Stomach (tissue), 4 donors: ENCODE results near the gene FICD.
"Not testable (repeated sequence)": the region's sequence is repeated elsewhere in the genome, so short reads cannot be mapped to it uniquely, and the experiment has no call there.

Source experiments
- EP300 ChIP-seq: sonication (generic); formaldehyde crosslinking; IDR thresholded peaks from one replicate; pipeline ENCODE4 v1.6.1; 2017; ENCODE audit warnings: antibody characterized with exemption
- TF ChIP-seq, protein P1 (sequence below), 7 experiments: fragments of 450-650 bp in 4 of 7; fragments of 200-600 bp in 3 of 7; sonication (generic) in 3 of 7; IDR thresholded peaks; one replicate each; pipeline ENCODE4 v1.5.1; 2016 to 2019; ENCODE audit warnings: antibody characterized with exemption in 7 of 7, control low read depth in 2 of 7, mild to moderate bottlenecking in 1 of 7

- TF ChIP-seq, protein P1, sequence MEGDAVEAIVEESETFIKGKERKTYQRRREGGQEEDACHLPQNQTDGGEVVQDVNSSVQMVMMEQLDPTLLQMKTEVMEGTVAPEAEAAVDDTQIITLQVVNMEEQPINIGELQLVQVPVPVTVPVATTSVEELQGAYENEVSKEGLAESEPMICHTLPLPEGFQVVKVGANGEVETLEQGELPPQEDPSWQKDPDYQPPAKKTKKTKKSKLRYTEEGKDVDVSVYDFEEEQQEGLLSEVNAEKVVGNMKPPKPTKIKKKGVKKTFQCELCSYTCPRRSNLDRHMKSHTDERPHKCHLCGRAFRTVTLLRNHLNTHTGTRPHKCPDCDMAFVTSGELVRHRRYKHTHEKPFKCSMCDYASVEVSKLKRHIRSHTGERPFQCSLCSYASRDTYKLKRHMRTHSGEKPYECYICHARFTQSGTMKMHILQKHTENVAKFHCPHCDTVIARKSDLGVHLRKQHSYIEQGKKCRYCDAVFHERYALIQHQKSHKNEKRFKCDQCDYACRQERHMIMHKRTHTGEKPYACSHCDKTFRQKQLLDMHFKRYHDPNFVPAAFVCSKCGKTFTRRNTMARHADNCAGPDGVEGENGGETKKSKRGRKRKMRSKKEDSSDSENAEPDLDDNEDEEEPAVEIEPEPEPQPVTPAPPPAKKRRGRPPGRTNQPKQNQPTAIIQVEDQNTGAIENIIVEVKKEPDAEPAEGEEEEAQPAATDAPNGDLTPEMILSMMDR (IDR thresholded peaks at IDR 0.05) = not testable (repeated sequence)
- TF ChIP-seq EP300 = not testable (repeated sequence)
These were observed 40.3 kb downstream of the FICD start for GRCh38 chr12:108555383-108555782.
